HUES48 (cell line): Measurements from ENCODE around the gene METTL2A.
"Not testable (repeated sequence)": the region's sequence is repeated elsewhere in the genome, so short reads cannot be mapped to it uniquely, and the experiment has no call there.

Experiments used
- H3K27ac ChIP-seq: one replicate; pipeline ENCODE4 v1.7.0; 2013; ENCODE audit warnings: low read depth, low read length, inconsistent platforms
- H3K27me3 ChIP-seq: 2 replicates; pipeline ENCODE4 v1.6.1; 2013; ENCODE audit warnings: mild to moderate bottlenecking, low read length; ENCODE audit not compliant: control insufficient read depth, insufficient read depth
- H3K36me3 ChIP-seq: 2 replicates; pipeline ENCODE4 v1.6.1; 2013; ENCODE audit warnings: low read length; ENCODE audit not compliant: control insufficient read depth, insufficient read depth
- H3K4me1 ChIP-seq: 2 replicates; pipeline ENCODE4 v1.6.1; 2013; ENCODE audit warnings: mild to moderate bottlenecking, low read length; ENCODE audit not compliant: control insufficient read depth, insufficient read depth
- H3K4me3 ChIP-seq: 2 replicates; pipeline ENCODE4 v1.5.1; 2013; ENCODE audit warnings: mild to moderate bottlenecking, low read depth, low read length
- H3K9ac ChIP-seq: 2 replicates; pipeline ENCODE4 v1.6.1; 2013; ENCODE audit warnings: mild to moderate bottlenecking, low read depth, low read length, moderate library complexity
- H3K9me3 ChIP-seq: 2 replicates; pipeline ENCODE4 v1.6.1; 2013; ENCODE audit warnings: low read length; ENCODE audit not compliant: control insufficient read depth, insufficient read depth

The METTL2A gene

DNA sequence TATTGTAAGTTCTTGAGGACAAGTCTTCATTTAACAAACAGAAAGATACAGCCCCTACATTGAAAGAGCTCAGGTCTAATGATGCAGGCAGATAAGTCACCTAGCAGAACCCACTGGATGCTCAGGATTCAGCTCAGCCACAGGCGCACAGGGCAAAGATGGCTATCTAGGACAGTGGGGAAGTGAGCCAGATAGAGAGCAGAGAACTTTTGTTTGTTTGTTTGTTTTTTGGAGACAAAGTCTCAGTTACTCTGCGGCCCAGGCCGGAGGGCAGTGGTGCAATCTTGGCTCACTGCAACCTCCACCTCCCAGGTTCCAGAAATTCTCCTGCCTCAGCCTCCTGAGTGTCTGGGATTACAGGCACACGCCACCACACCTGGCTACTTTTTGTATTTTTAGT, 20.4 kb downstream of the METTL2A start:
- Histone ChIP-seq H3K27me3 (no peaks in the 10 kb centered on the region), H3K27ac (no peak overlapping the region), H3K36me3 (peaks cover 79% of the 10 kb centered on the region), H3K4me1 (no peaks in the 10 kb centered on the region), H3K9ac (no peak overlapping the region), H3K9me3 (no peaks in the 10 kb centered on the region), H3K4me3 (no peak overlapping the region)

DNA sequence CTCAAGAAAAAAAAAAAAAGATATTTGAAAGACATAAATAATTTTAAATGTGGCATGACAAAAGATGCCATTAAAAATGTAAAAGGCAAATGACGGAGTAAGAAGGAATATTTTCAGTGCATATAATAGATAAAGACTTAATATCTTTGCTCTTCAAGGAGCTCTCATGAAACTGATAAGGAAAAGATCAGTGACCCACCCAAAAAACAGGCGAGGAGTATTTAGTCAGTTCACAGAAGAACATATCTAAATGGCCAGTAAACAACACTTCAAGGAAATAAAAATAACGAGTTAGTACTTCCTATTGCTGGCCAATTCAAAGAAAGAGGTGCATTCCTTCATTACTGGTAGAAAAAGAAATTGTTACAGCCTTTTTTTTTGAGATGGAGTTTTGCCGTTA, 22.1 kb downstream of the METTL2A start:
- not testable (repeated sequence) for H3K27me3 ChIP-seq, H3K9ac ChIP-seq, H3K27ac ChIP-seq, H3K4me1 ChIP-seq, H3K4me3 ChIP-seq, H3K9me3 ChIP-seq
- H3K36me3 ChIP-seq: peaks cover 73% of the 10 kb centered on the region

DNA sequence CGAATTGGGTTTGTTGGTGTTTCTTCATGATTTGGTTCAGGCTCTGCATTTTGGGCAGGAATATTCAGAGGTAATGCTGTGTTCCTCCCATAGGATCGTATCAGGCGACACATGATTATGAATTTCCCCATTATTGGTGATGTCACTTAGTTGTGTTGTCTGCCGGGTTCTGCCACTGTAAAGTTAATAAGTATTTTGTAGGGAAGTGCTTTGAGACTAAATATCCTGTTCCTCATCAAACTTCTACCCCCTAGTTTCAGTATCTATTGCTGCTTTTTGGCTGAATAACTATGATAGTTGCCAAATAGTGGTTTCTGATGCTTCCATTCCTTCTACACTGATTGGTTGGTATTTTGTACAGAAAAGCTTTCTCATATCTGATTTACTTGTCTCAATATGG, 28.5 kb downstream of the METTL2A start:
- H3K27me3 ChIP-seq, H3K9ac ChIP-seq, H3K27ac ChIP-seq, H3K4me1 ChIP-seq, H3K9me3 ChIP-seq, H3K4me3 ChIP-seq: not testable (repeated sequence)
- peaks cover 21% of the 10 kb centered on the region for H3K36me3 ChIP-seq

DNA sequence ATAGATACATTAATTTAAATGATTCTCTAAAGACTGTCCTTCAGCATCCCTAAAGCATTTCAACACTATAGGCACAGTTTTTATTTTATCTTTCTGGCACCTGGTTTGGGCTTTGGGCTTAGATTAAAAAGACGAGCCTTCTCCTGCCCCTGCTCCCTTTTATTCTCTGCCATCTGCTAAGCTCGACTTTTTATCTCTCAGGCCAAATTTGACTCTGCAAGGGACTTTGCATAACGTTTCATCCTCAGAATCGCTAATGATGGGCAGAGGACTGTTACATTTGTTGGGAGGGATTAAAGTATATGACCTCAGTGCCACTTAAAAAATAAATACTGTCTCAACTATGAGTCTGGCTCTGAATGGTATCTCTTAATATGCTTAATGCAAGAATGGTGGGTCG, 29.3 kb downstream of the METTL2A start:
- H3K27me3 ChIP-seq, H3K9me3 ChIP-seq, H3K4me3 ChIP-seq, H3K4me1 ChIP-seq, H3K27ac ChIP-seq, H3K9ac ChIP-seq: not testable (repeated sequence)
- peaks cover 12% of the 10 kb centered on the region for H3K36me3 ChIP-seq

DNA sequence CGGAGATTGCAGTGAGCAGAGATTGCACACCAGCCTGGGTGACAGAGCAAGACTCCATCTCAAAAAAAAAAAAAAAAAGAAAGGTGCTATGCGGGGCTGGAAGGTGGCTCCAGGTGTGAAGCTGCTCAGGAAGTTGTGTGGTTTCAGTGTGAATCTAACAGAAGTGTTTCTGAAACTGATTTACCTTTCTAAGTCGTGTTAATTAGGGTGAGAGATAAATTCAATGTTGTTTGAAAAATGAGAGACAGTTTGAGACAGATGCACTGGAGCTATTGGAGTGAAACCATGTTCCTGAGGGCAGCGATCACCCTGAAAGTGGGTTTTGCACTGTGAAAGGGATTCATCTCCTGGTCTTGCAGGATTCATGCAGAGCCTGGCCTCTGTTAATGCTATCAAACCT, 30.0 kb downstream of the METTL2A start:
- H3K36me3 ChIP-seq, H3K27me3 ChIP-seq, H3K9ac ChIP-seq, H3K4me1 ChIP-seq, H3K4me3 ChIP-seq, H3K27ac ChIP-seq, H3K9me3 ChIP-seq: not testable (repeated sequence)

DNA sequence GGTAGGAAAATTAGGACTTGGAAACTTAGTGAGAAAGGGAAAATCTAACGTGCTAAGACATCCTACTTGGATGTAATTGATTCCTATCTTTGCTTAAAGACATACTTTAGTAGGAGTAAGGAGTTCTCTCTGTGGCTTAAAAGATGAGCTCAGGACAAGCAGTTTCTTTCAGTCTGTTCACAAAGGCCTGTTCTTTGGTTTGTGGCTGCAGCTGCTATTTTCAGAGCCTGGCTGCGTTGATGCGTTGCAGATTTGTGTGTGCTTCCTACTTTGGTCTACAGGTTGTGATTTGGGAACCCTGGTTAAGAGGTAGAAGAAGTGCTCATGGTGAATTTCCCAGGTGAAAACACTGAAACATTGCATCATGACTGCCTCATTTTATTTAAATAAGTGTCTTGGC, 30.4 kb downstream of the METTL2A start:
- not testable (repeated sequence) for H3K4me1 ChIP-seq, H3K27ac ChIP-seq, H3K9ac ChIP-seq, H3K4me3 ChIP-seq, H3K9me3 ChIP-seq, H3K36me3 ChIP-seq, H3K27me3 ChIP-seq

DNA sequence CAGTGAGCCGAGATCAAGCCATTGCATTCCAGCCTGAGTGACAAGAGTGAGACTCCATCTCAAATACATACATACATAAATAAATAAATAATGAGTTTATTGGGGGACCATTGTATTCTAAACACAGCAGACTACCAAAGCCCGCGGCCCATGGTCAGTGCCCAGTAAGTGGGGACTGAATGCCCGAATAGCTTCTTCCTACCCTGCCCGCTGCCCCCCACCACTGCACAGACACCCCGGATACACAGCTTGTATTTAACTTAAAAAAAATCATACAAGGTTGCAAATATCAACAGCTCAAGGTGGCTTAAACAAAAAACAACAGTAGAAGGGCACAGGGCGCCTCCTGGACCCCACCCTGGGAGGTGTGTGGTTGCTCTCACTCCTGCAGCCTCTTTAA, 32.3 kb downstream of the METTL2A start:
- Histone ChIP-seq H3K27ac (no peak overlapping the region), H3K36me3 (no peaks in the 10 kb centered on the region), H3K4me1 (no peaks in the 10 kb centered on the region), H3K4me3 (no peak overlapping the region), H3K9me3 (no peaks in the 10 kb centered on the region), H3K9ac (no peak overlapping the region), H3K27me3 (no peaks in the 10 kb centered on the region)

DNA sequence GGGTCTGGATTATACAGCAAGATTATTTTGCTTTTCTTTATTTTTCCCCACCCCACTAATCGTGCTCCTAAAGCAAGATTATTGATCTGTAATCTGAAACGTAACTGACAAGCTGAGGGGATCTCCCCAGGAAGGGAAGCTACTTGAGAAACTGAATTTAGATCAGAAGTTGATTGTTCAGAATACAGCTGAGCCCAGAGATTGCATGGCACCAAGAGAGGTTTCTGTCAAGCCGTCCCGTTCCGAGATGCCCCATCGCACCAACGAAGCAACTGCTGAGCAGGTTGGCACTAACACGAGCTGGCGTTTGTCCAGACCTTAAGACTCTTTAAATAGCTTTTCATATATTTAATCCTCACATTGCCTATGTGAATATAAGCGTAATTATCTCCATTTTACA, 34.8 kb downstream of the METTL2A start:
- not testable (repeated sequence) for H3K9me3 ChIP-seq, H3K36me3 ChIP-seq, H3K9ac ChIP-seq, H3K27me3 ChIP-seq, H3K4me3 ChIP-seq, H3K27ac ChIP-seq, H3K4me1 ChIP-seq

DNA sequence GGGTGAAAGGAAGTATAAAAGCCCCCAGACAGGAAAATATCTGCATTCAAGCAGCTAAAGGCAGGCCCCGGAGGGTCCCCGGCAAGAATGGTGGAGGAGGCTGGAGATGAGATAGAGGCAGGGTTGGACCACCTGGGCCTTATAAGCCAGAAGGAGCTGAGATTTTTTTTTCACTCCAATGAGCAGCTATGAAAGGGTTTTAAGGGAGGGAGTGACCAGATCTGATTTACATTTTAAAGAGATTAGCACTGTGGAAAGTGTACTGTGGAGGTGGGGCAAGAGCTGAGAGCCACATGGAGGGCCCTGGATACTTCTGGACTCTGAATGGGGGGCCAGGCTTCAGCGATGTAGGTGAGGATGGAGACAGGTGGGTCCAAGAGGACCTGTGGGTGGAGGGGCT, 40.7 kb downstream of the METTL2A start:
- H3K27ac ChIP-seq, H3K4me3 ChIP-seq: not testable (repeated sequence)

DNA sequence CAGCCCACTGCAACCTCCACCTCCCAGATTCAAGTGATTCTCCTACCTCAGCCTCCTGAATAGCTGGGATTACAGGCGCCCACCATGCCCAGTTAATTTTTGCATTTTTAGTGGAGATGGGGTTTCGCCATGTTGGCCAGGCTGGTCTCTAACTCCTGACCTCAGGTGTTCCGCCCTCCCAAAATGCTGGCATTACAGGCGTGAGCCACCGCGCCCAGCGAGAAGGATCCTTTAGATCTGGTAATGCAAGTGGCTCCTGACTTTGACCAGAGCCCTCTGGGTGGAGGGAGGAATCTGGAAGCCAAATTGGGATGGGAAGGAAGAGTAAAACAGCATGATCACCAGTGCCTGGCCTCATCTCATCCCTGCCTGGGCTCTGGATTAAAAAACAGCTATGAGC, 41.6 kb downstream of the METTL2A start:
- not testable (repeated sequence) for H3K4me1 ChIP-seq, H3K4me3 ChIP-seq, H3K9ac ChIP-seq, H3K27me3 ChIP-seq, H3K9me3 ChIP-seq, H3K27ac ChIP-seq, H3K36me3 ChIP-seq

More for the DNA sequence above, 40.7 kb downstream of the METTL2A start:
- not testable (repeated sequence) for H3K9me3 ChIP-seq, H3K27me3 ChIP-seq, H3K9ac ChIP-seq, H3K36me3 ChIP-seq, H3K4me1 ChIP-seq

DNA sequence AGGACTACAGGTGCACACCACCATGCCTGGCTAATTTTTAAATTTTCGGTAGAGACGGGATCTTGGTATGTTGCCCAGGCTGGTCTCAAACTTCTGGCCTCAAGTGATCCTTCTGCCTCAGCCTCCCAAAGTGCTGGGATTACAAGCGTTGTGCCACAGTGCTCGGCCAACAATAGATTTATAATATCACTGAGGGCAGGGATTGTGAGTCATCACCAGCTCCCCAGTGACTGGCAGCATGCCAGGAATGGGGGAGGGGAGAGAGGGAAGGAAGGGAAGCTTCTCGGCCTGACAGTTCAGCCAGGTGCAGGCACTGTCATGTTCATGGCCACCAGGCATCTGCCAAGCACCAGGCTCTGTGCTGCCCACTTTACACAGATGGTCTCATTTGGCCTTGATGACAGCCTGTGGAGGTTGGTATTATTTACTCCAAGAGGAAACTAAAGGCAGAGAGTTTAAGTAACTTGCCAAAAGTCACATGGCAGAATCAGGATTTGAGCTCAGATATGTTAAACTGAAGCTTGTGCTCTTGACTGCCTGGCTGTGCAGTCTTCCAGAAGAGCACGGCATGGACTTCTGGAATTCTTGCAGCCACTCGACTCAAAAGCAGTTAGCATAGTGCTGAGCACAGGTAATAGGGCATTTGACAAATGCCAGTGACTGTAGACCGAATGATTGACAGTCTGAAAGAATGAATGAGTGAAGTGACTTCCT, 47.1 kb downstream of the METTL2A start:
- not testable (repeated sequence) for H3K4me1 ChIP-seq, H3K36me3 ChIP-seq, H3K27ac ChIP-seq, H3K4me3 ChIP-seq, H3K27me3 ChIP-seq, H3K9me3 ChIP-seq, H3K9ac ChIP-seq

DNA sequence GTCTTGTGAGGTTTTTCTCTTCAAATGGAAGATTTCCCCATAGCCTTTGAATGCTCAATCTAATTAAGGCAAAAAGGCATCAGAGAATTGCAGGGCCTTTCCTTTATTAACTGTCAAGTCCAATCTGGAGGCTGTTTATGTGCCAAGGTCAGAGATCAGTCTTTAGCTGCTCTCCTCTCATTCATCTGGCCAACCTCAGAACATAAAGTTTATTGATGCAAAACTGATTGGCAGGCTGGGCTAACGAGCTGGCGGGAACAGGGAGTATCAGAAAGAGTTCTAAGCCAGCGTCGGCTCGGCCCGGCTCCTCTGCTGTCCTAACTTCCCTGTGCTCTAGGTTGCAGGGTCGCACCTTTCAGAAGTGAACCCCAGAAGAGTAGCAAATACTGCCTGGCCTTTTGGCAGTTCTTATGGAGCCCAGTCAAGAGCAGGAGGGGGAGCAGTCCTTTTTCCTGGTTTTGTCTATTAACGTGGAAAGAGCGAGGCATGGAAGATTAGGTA, 47.7 kb downstream of the METTL2A start:
- not testable (repeated sequence) for H3K9ac ChIP-seq, H3K27ac ChIP-seq, H3K4me3 ChIP-seq, H3K9me3 ChIP-seq, H3K27me3 ChIP-seq, H3K36me3 ChIP-seq, H3K4me1 ChIP-seq
